Neural progenitor cell (in vitro differentiated cells): ENCODE results near the gene ATG9A. TPM values are rescaled to one million over a fixed set of nuclear protein-coding genes. Genes with fewer than 3 reads are reported as not detected.

Experiments used
- DNase-seq: peaks from one replicate; pipeline ENCODE4 v3.0.0-alpha.2; 2016; ENCODE audit warnings: low spot score
- H2AFZ ChIP-seq: fragments of 200-600 bp; sonication (generic); replicated peaks from 2 replicates; pipeline ENCODE4 v1.6.1; 2016; ENCODE audit warnings: antibody characterized with exemption
- H3F3A ChIP-seq: fragments of 200-600 bp; sonication (generic); 2 replicates; pipeline ENCODE4 v1.6.1; 2016; ENCODE audit warnings: antibody characterized with exemption, low read depth
- H3K27ac ChIP-seq: fragments of 200-600 bp; sonication (generic); 2 replicates; pipeline ENCODE4 v1.5.1; 2016; ENCODE audit warnings: mild to moderate bottlenecking
- H3K27me3 ChIP-seq: fragments of 200-600 bp; sonication (generic); 2 replicates; pipeline ENCODE4 v1.6.1; 2016; ENCODE audit warnings: mild to moderate bottlenecking, moderate library complexity
- H3K36me3 ChIP-seq: fragments of 200-600 bp; sonication (generic); 2 replicates; pipeline ENCODE4 v1.5.1; 2016
- H3K4me1 ChIP-seq: fragments of 200-600 bp; sonication (generic); 2 replicates; pipeline ENCODE4 v1.6.1; 2016; ENCODE audit warnings: mixed run types
- H3K4me2 ChIP-seq: fragments of 200-600 bp; sonication (generic); 2 replicates; pipeline ENCODE4 v1.6.1; 2016
- H3K4me3 ChIP-seq: fragments of 200-600 bp; sonication (generic); 2 replicates; pipeline ENCODE4 v1.5.1; 2016
- H3K79me2 ChIP-seq: fragments of 200-600 bp; sonication (generic); 2 replicates; pipeline ENCODE4 v1.6.1; 2016; ENCODE audit warnings: low read depth
- H3K9ac ChIP-seq: fragments of 200-600 bp; sonication (generic); 2 replicates; pipeline ENCODE4 v1.6.1; 2016
- H3K9me3 ChIP-seq: fragments of 200-600 bp; sonication (generic); 2 replicates; pipeline ENCODE4 v1.5.1; 2016; ENCODE audit warnings: low read depth
- H4K20me1 ChIP-seq: fragments of 200-600 bp; sonication (generic); 2 replicates; pipeline ENCODE4 v1.6.1; 2016; ENCODE audit warnings: low read depth
- H3K27ac Mint-ChIP-seq: 3 replicates; pipeline ENCODE4 v1.8.0; 2021; ENCODE audit warnings: mixed read lengths
- H3K27me3 Mint-ChIP-seq: 2 replicates; pipeline ENCODE4 v1.8.0; 2022; ENCODE audit warnings: low read depth, mild to moderate bottlenecking, inconsistent platforms, moderate library complexity, mixed read lengths; ENCODE audit not compliant: insufficient read depth
- H3K36me3 Mint-ChIP-seq: 3 replicates; pipeline ENCODE4 v1.8.0; 2021; ENCODE audit warnings: mixed read lengths
- H3K4me1 Mint-ChIP-seq: 3 replicates; pipeline ENCODE4 v1.8.0; 2021; ENCODE audit warnings: mixed read lengths
- H3K4me3 Mint-ChIP-seq: 3 replicates; pipeline ENCODE4 v1.8.0; 2021; ENCODE audit warnings: mild to moderate bottlenecking, moderate library complexity, mixed read lengths
- H3K9me3 Mint-ChIP-seq: 3 replicates; pipeline ENCODE4 v1.8.0; 2020; ENCODE audit warnings: mixed read lengths
- EZH2 ChIP-seq: fragments of 200-600 bp; sonication (generic); IDR thresholded peaks from 2 replicates; pipeline ENCODE4 v1.6.1; 2017; ENCODE audit warnings: antibody characterized with exemption, mild to moderate bottlenecking, moderate library complexity
- EZH2phosphoT487 ChIP-seq: fragments of 200-600 bp; sonication (generic); IDR thresholded peaks from 2 replicates; pipeline ENCODE4 v1.6.1; 2017; ENCODE audit warnings: antibody characterized with exemption
- total RNA-seq: library from RNA; depleted of rRNA; stranded (reverse); fragments of >200 nt; gene quantifications from 2 replicates; pipeline ENCODE4 v1.2.3, GENCODE V29; 2015; ENCODE audit warnings: low replicate concordance
- TF ChIP-seq, protein P1 (sequence below): fragments of 200-600 bp; sonication (generic); IDR thresholded peaks from 2 replicates; pipeline ENCODE4 v1.5.1; 2017; ENCODE audit warnings: antibody characterized with exemption, mild to moderate bottlenecking

The ATG9A gene
- total RNA-seq, 1 donor from 2014 or later = 32.7 TPM

GRCh38 chr2:219252084-219252483 lies 22.6 kb upstream of the ATG9A start:
- Mint-ChIP-seq H3K36me3 (no peaks in the 10 kb centered on the region), H3K27me3 (peaks cover 56% of the 10 kb centered on the region)
- H3K27me3 ChIP-seq = peaks cover 62% of the 10 kb centered on the region

GRCh38 chr2:219251656-219252055 lies 22.2 kb upstream of the ATG9A start:
- no peak overlapping the region for H3K4me3 Mint-ChIP-seq

More at GRCh38 chr2:219252084-219252483, 22.6 kb upstream of the ATG9A start:
- H3K4me3 ChIP-seq = no peak overlapping the region
- TF ChIP-seq, protein P1, sequence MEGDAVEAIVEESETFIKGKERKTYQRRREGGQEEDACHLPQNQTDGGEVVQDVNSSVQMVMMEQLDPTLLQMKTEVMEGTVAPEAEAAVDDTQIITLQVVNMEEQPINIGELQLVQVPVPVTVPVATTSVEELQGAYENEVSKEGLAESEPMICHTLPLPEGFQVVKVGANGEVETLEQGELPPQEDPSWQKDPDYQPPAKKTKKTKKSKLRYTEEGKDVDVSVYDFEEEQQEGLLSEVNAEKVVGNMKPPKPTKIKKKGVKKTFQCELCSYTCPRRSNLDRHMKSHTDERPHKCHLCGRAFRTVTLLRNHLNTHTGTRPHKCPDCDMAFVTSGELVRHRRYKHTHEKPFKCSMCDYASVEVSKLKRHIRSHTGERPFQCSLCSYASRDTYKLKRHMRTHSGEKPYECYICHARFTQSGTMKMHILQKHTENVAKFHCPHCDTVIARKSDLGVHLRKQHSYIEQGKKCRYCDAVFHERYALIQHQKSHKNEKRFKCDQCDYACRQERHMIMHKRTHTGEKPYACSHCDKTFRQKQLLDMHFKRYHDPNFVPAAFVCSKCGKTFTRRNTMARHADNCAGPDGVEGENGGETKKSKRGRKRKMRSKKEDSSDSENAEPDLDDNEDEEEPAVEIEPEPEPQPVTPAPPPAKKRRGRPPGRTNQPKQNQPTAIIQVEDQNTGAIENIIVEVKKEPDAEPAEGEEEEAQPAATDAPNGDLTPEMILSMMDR = no peak
- TF ChIP-seq EZH2 (no peak), EZH2phosphoT487 (no peak)
- H3K79me2 ChIP-seq = no peaks in the 10 kb centered on the region
- no peak for DNase-seq
- Mint-ChIP-seq H3K27ac (no peak overlapping the region), H3K9me3 (no peaks in the 10 kb centered on the region), H3K4me3 (no peak overlapping the region), H3K4me1 (peaks cover 13% of the 10 kb centered on the region)
- no peak overlapping the region for H3K4me2 ChIP-seq
- no peaks in the 10 kb centered on the region for H3K9me3 ChIP-seq
- no peaks in the 10 kb centered on the region for H3K36me3 ChIP-seq
- no peak overlapping the region for H2AFZ ChIP-seq
- peaks cover 3% of the 10 kb centered on the region for H3F3A ChIP-seq
- H3K27ac ChIP-seq = no peak overlapping the region
- peaks cover 7% of the 10 kb centered on the region for H3K4me1 ChIP-seq
- peaks cover 12% of the 10 kb centered on the region for H4K20me1 ChIP-seq
- H3K9ac ChIP-seq = no peak overlapping the region

GRCh38 chr2:219250049-219250781 lies 20.8 kb upstream of the ATG9A start:
- Histone ChIP-seq H3K4me1 (peaks cover 7% of the 10 kb centered on the region), H3K4me3 (no peak overlapping the region), H3K4me2 (no peak overlapping the region), H3K79me2 (peaks cover 11% of the 10 kb centered on the region), H3F3A (peaks cover 3% of the 10 kb centered on the region), H3K9ac (no peak overlapping the region), H2AFZ (no peak overlapping the region), H3K9me3 (no peaks in the 10 kb centered on the region), H4K20me1 (peaks cover 12% of the 10 kb centered on the region), H3K27me3 (peaks cover 44% of the 10 kb centered on the region), H3K36me3 (no peaks in the 10 kb centered on the region), H3K27ac (no peak overlapping the region)
- peaks cover 43% of the 10 kb centered on the region for H3K27me3 Mint-ChIP-seq
- DNase-seq = no peak
- no peaks in the 10 kb centered on the region for H3K9me3 Mint-ChIP-seq
- peaks cover 20% of the 10 kb centered on the region for H3K4me1 Mint-ChIP-seq
- no peak overlapping the region for H3K4me3 Mint-ChIP-seq
- H3K27ac Mint-ChIP-seq = no peak overlapping the region
- H3K36me3 Mint-ChIP-seq = peaks cover 2% of the 10 kb centered on the region
- TF ChIP-seq, protein P1 = no peak
- TF ChIP-seq EZH2 = no peak
- no peak for TF ChIP-seq EZH2phosphoT487

More at GRCh38 chr2:219251656-219252055, 22.2 kb upstream of the ATG9A start:
- Histone ChIP-seq H3K4me3 (no peak overlapping the region), H2AFZ (no peak overlapping the region), H3K4me1 (peaks cover 7% of the 10 kb centered on the region), H4K20me1 (peaks cover 12% of the 10 kb centered on the region), H3F3A (peaks cover 3% of the 10 kb centered on the region), H3K36me3 (no peaks in the 10 kb centered on the region), H3K27me3 (peaks cover 58% of the 10 kb centered on the region), H3K27ac (no peak overlapping the region), H3K4me2 (no peak overlapping the region), H3K9ac (no peak overlapping the region), H3K9me3 (no peaks in the 10 kb centered on the region), H3K79me2 (no peaks in the 10 kb centered on the region)
- H3K27ac Mint-ChIP-seq = no peak overlapping the region
- no peak for DNase-seq
- peaks cover 55% of the 10 kb centered on the region for H3K27me3 Mint-ChIP-seq
- no peaks in the 10 kb centered on the region for H3K9me3 Mint-ChIP-seq
- TF ChIP-seq EZH2phosphoT487 (no peak), EZH2 (no peak)
- TF ChIP-seq, protein P1 = no peak
- peaks cover 2% of the 10 kb centered on the region for H3K36me3 Mint-ChIP-seq
- H3K4me1 Mint-ChIP-seq = peaks cover 13% of the 10 kb centered on the region
